Mucosa of gallbladder (tissue), 1 donor: ENCODE measurements around the gene RPS6KA1. TPM values are rescaled to one million over a fixed set of nuclear protein-coding genes. Genes with fewer than 3 reads are reported as not detected.
"Not testable (repeated sequence)": the region's sequence is repeated elsewhere in the genome, so short reads cannot be mapped to it uniquely, and the experiment has no call there.

Source experiments
- DNase-seq: peaks from one replicate; pipeline ENCODE4 v3.0.0-alpha.2; 2020; ENCODE audit warnings: low spot score
- total RNA-seq: library from RNA; stranded (reverse); gene quantifications from one replicate; pipeline ENCODE4 v1.2.1, GENCODE V29; 2021
- donor health status: DM: no; HTN: no; CAD: no.

Gene RPS6KA1
- total RNA-seq, 1 donor from 2014 or later = 49.2 TPM

DNA sequence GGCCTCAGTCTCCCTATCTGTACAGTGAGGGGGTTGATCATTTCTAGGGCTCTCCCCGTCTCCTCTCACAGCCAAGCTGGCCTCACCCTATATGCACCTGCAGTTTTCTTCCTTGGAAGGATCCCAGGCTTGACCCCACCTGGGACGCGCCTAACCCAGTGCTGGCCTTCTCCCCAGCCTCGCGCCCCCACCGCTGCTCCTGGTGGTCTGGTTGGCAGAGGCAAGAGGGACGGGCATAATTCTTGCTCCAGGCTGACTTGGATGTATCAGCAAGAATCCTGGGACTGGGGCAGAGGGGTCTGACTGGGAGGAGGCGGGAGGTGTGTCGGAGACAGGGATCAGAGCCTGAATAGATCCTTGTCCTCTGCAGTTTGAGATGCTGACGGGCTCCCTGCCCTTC is 25.2 kb downstream of the RPS6KA1 start:
- DNase-seq = no peak

DNA sequence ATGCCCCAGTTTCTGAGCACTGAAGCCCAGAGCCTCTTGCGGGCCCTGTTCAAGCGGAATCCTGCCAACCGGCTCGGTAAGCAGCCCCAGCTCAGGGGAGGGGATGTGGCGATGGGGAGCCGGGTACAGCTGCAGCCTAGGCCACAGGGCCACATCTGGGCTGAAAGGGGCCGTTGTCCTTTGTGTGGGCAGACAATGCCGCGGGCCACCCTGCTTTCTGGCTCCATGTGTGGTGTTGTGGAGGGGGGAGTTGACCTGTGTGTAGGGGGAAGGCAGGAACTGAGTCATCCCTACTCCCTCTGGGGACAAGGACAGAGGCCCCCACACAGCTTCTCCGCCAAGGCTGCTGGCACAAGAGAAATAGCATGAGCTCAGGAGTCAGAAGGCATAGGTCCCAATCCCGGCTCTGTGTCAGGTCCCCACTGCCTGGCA is 26.0 kb downstream of the RPS6KA1 start:
- no peak for DNase-seq

DNA sequence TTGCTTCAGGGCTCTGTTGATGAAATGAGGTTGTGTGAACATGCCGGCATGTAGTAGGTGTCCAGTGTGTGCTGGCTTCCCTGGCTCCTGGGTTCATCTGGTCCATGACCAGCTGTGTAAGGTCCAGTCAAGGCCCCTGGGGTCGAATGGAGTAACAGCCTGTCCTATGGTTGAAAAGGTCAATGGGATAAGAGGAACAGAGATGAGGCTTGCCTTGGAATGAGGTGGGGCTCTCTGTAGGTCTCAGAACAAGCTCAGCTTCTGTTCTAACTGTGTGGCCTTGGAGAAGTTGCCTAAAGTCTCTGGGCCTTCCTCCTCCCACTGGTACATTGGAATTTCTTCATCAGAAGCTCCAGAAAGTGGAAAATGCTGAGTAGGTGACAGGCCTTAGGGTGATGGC is 26.6 kb downstream of the RPS6KA1 start:
- no peak for DNase-seq

DNA sequence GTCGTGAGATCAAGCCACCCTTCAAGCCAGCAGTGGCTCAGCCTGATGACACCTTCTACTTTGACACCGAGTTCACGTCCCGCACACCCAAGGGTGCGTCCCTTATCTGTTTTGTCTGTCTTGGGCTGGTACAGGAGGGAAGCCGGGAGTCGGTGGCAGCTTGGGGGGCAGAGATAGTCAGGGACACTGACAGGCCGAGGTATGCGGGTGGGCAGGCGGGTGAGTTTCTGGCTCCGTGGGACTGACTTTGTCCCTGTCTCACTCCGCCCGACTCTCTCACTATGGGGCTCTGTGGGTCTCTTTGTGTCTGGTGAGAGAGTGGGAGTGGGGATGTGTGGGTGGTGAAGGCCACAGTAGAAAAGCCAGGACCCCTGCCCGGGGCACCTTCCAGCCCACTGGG is 27.4 kb downstream of the RPS6KA1 start:
- DNase-seq = no peak

DNA sequence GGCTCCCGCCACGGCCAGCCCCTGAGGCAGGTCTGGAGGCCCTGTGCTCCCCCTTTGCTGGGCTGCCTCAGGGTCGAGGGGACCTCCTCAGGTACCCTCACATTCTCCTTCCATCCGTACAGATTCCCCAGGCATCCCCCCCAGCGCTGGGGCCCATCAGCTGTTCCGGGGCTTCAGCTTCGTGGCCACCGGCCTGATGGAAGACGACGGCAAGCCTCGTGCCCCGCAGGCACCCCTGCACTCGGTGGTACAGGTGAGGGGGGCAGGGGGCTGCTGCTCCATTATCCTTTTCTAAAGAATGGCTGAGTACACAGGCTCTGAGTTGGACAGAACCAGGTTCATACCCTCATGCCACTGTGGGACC is 29.1 kb downstream of the RPS6KA1 start:
- no peak for DNase-seq

DNA sequence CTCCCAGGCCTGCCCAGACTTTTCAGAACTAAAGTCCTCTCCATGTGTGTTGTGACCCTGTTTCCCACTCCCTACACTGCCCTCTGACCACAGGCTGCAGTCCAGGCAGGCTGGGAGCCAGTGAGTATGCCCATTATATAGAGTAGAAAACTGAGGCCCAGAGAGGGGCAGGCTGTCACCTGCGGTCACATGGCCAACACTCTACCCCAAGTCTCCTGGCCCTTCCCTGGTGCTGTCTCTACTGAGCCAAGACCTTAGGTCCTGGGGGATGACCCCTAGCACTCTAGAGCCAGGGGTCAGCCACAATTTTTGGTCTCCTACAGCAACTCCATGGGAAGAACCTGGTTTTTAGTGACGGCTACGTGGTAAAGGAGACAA is 30.8 kb downstream of the RPS6KA1 start:
- DNase-seq = no peak

DNA sequence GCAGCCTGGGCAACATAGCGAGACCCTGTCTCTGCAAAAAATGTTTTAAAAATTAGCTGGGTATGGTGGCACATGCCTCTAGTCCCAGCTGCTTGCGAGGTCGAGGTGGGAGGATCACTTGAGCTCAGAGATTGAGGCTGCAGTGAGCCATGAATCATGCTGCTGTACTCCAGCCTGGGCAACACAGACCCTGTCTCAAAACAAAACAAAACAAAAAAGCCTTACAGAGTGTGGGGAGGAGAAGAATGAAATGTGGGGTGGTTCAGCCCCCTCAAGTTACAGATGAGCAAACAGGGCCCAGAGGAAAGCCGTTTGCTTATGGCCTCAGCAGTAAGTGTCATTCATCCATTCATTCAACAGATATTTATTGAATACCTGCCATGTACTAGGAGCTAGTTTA is 40.7 kb downstream of the RPS6KA1 start:
- no peak for DNase-seq

DNA sequence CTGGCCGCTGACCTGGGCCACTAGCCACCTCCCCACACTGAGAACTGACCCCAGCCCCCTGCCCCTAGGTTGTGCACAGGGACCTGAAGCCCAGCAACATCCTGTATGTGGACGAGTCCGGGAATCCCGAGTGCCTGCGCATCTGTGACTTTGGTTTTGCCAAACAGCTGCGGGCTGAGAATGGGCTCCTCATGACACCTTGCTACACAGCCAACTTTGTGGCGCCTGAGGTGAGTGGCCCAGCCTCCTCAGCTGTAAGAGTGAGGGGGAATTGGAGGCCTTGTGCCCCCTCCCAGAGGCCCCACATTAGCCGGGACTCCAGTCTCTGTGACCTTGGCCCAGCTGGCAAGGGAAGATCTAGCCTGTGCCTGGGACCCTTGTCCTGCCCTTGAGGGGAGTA is 41.8 kb downstream of the RPS6KA1 start:
- no peak for DNase-seq

DNA sequence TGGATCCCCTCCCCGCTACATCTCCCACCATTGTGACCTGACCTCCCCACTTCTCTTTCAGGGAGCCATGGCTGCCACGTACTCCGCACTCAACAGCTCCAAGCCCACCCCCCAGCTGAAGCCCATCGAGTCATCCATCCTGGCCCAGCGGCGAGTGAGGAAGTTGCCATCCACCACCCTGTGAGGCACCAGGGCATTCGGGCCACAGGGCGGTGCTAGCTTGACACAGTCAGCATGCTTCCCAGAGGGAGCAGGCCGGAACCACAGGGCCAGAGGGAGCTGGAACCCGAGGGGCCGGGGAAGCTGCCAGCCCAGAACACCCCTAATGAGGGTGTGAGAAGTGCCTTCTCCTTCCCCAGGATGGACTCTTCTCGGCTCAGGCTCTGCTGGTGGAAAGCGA is 44.5 kb downstream of the RPS6KA1 start:
- DNase-seq = no peak

DNA sequence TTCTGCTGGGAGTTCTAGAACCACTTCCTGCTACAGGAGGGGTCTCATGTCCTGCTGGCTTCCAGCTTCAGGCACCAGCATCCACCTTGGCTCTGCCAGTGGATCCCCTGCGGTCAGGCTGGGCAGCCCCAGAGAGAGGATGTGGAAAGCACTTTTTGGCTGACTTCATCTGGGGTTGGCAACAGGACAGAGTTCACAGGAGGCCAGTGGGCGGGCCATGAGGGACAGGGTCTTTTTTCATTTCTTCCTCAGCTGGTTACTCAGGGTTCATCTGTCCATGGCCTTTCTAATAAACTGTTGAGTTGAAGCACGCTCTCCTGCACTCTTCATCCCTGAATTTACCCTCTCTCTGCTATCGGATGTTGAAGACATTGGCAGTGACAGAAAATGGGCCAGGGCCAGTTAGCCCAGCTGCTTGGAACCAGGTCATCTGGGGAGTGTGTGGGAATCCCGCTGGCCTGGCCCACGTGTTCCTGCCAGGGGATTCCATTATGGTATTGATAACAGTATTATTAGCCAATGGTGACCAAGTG is 45.2 kb downstream of the RPS6KA1 start:
- no peak for DNase-seq

DNA sequence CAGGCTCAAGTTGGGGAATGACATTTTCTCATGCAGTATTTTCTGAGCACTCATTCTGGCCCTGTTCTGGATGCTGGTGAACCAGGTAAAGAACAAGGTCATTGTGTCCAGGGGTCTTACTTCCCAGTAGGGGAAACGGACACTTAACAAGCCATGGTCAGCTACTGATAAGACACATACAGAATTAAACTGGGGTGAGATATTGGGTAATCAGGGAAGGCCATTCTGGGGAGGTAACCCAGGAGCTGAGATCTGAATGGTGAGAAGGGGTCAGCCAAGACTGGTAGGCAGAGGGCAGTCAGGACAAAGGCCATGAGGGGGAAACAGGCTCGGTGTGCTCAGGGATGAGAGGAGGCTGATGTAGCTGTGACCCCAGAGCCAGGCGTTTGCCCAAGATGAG is 45.8 kb downstream of the RPS6KA1 start:
- no peak for DNase-seq

DNA sequence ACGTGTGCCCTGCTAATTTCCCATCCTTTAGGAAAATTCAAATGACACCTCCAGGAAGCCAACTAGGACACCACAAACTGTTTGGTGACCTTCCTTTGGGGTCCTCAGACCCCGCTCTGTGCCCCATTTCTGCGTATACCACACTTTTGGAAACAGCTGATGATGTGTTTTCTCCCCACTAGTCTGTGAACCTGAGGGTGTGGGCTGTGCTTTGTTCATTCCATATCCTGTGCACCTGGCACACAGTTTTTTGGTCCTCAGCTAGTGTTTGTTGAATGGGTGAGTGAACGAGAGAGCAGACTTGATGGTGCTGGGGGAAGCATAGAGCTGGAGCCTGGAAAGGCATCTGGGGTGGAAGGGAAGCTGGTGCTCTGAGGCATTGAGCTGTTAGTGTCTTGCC is 48.6 kb downstream of the RPS6KA1 start:
- DNase-seq = no peak

DNA sequence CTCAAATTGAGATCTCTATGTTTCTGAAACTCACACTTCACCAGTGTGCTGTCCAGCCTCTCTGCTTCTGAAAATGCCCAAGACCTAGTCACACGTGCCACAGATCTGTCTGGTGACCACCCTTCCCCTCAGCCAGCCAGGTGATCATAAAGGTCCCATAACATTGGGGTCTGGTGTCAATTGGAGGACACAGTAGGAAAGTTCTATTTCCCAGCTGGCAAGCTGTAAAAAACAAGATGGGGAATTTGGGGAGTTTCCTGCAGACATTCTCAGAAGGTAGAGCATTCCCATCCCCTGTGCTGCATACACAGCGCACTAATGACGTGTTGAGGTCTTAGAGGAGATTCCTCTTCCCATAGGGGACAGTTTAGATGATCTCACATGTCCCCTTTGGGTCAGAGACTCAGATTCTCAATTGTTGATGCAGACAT is 50.1 kb downstream of the RPS6KA1 start:
- no peak for DNase-seq

DNA sequence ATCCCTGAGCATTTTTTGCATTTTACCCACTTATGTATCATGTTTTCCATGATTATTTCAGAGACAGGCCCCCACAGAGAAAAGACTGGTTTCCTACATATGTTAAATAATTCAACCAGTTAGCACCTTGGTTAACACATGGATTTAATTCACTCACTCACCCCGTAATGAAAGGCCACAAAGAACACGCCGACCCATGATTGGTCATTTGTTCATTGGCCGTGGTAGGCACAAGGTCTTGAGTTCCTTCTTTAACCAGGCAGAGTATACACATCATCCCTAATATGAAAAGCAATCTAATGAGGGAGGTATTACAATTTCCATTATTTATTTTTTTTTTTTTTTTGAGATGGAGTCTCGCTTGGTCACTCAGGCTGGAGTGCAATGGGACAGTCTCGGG is 50.6 kb downstream of the RPS6KA1 start:
- no peak for DNase-seq

DNA sequence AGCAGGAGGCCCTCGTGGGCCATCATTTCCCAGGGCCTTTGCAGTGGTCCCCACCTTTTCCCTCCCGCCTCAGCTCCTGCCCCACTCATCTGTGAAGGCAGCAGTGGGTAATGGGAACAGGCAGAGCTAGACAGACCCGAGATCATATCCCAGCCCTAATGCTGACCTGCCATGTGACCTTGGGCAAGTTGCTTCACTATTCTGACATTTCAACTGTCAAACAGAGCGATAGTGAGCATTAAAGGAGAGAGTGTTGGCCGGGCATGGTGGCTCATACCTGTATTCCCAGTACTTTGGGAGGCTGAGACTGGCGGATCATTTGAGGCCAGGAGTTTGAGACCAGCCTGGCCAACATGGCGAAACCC is 51.7 kb downstream of the RPS6KA1 start:
- DNase-seq = no peak

DNA sequence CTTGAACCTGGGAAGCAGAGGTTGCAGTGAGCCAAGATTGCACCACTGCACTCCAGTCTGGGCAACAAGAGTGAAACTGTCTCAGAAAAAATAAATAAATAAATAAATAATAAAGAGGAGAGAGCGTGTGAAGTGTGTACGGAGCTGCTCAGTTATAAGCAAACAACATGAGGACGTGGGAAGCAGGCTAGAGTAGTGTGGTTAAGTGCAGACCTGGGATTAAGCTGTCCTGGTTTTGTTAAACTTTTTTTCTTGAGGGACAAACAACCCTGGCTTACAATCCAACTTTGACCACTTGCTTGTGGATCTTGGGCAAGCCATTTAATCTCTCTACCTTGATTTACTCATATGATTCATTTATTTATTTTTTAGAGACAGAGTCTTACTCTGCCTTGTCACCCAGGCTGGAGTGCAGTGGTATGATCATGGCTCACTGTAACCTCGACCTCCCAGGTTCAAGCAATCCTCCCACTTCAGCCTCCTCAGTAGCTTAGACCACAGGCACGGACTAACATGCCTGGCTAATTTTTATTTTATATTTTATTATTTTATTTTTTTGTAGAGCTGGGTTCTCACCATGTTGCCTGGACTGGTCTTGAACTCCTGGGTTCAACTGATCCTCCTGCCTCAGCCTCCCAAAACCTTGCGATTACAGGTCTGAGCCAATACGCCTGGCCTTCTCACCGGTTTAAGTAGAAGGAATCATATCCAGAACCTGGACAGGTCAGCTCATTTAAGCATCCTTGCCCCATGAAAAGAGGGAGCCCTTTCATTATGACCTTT is 52.7 kb downstream of the RPS6KA1 start:
- DNase-seq = no peak

DNA sequence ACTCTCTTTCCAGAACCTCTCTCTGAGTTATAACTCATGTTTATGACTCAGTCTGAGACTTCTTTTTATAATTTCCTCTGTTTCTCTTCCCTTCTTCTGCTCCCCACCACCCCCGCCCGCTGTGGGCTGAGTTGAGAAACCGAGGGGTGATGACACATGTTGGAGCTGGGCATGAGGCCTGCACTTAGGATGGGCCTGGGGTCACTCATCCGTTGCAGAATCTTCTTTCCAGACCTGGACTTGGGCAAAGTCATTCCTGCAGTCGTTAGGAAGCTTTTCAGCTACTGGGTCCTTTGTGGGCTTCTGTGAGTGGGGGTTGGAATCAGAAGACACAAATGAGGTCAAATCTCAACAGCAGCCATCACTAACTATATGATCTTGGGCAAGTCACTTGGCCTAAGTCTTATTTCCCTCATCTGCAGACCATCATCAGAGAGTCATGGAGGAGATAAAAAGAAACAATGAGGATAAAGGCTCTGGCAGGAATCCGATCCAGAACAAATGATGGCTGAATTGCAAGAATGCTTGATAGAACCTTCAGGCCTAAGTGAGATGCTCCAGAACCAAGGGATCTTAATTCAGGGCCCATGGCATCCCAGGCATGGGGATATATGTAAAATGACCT is 53.4 kb downstream of the RPS6KA1 start:
- DNase-seq = no peak

DNA sequence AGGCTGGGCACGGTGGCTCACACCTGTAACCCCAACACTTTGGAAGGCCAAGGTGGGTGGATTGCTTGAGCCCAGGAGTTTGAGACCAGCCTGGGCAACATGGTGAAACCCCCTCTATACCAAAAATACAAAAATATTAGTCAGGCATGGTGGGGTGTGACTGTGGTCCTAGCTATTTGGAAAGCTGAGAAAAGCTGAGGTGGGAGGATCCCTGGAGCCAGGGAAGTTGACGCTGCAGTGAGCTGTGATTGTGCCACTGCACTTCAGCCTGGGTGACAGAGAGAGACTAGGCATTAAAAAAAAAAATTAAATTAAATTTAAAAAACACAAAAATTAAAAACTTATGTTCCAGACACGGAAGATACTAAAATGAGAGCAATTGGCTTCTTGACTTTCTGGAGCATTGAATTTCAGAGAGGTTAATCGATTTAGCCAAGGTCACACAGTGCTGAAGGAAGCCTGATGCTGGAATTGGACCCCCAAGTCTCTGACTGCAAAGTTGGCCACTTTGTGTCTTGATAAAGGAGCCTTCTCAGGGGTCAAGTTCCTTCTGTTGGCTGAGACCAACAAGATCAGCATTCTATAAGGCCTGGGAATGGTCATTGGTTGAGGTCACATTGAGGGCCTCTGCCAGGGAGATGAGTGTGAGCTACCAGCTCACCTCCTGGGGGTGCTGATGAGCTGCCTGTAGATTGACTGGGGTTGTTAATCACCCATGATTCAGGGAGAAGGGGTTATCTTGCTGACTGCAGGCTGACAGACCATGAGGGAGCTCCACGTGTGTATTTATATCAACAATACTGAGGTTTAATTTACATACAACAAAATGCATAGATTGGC is 54.3 kb downstream of the RPS6KA1 start:
- no peak for DNase-seq

DNA sequence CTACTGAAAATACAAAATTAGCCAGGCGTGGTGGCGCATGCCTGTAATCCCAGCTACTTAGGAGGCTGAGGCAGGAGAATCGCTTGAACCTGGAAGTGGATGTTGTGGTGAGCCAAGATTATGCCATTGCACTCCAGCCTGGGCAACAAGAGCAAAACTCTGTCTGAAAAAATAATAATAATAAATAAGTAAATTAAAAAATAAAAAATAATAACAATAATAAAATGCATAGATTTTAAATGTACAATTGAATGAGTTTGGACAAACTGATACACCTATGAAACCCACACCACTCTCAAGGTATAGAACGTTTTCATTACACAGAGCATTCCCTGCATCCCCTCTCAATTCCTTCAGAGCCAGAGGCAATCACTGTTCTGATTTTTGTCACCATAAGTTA is 55.0 kb downstream of the RPS6KA1 start:
- not testable (repeated sequence) for DNase-seq

DNA sequence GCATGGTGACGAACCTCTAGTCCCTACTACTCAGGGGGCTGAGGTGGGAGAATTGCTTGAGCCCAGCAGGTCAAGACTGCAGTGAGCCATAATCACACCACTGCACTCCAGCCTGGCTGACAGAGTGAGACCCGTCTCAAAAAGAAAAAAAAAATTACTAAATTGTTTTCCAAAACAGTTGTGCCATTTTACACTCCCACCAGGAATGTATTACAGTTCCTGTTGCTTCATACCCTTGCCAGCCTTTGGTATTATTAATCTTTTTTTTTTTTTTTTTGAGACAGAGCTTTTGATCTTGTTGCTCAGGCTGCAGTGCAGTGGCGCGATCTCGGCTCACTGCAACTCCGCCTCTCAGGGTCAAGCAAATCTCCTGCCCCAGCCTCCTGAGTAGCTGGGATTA is 55.9 kb downstream of the RPS6KA1 start:
- no peak for DNase-seq

DNA sequence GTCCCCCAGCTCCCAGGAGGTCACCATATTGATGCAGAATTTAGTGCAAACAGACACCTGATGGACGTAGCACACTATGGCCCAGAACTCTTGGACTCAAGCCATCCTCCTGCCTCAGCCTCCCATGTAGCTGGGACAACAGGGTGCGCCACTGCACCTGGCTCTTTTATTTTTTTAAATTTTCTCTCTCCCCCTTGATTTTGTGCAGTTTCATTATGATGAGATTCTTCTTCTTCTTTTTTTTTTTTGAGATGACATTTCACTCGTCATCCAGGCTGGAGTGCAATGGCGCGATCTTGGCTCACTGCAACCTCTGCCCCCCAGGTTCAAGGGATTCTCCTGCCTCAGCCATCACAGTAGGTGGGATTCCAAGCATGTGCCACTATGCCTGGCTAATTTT is 63.8 kb downstream of the RPS6KA1 start:
- DNase-seq = no peak

DNA sequence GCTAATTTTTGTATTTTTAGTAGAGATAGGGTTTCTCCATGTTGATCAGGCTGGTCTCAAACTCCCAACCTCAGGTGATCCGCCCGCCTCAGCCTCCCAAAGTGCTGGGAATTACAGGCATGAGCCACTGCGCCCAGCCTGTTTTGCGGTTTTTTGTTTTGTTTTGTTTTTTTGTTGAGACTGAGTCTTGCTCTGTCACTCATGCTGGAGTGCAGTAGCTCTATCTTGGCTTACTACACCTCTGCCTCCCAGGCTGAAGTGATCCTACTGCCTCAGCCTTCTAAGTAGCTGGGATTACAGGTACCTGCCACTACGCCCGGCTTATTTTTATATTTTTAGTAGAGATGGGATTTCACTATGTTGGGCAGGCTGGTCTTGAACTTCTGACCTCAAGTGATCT is 65.0 kb downstream of the RPS6KA1 start:
- not testable (repeated sequence) for DNase-seq

DNA sequence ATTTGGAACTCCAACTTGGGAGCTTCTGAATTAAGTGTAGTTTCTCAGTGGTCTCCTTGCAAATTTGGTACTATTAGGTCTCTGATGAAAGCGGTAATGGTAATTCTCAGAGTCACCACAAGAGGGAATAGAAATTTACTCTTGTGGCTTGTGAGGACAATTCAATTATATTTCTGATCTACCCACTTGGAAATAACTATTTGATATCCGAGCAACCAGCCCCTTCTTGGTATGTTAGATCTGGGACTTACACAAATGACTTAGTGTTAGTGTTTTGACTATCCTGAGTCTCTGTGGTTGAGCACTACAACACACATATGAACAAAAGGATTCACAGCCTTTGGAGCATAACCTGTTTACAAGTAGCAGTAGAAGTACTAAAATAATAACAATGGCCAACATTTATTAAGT is 68.1 kb downstream of the RPS6KA1 start:
- DNase-seq = no peak
